ENCODE data around the gene DBF4B.
A peak's percentile ranks its signal among the peaks of the same experiment; 100 is the strongest.
"Not testable (repeated sequence)": the region's sequence is repeated elsewhere in the genome, so short reads cannot be mapped to it uniquely, and the experiment has no call there.

Gene DBF4B, protein sequence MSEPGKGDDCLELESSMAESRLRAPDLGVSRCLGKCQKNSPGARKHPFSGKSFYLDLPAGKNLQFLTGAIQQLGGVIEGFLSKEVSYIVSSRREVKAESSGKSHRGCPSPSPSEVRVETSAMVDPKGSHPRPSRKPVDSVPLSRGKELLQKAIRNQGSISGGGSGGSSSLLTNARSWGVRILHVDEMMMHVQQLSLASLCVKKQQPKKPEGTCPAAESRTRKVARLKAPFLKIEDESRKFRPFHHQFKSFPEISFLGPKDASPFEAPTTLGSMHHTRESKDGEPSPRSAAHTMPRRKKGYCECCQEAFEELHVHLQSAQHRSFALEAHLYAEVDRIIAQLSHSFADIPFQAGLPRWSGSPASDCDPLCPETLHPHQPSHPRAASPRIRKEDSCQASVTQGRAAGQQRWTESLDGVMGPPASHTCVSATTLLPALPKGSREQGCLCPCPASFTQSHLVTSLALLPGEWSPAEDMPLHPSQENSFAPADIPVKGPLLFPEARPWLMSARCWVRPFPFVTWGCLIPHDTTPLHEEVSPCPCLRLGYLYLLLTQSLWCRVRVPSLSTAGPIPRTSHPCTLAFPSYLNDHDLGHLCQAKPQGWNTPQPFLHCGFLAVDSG

GRCh38 chr17:44708401-44709263 lies at the start of gene DBF4B:
Gene DBF4B (plus strand): TSS chr17:44708665. CDS start chr17:44708821, 156 bp downstream.
- no peak for FAIRE-seq

GRCh38 chr17:44661835-44662234 lies 46.6 kb upstream of the DBF4B start:
- no peak for FAIRE-seq

GRCh38 chr17:44663095-44663494 lies 45.4 kb upstream of the DBF4B start:
- FAIRE-seq: no peak

- no peak for FAIRE-seq
These were observed 43.6 kb upstream of the DBF4B start for GRCh38 chr17:44664867-44665266.

GRCh38 chr17:44666006-44666405 lies 42.5 kb upstream of the DBF4B start:
- FAIRE-seq: no peak

- FAIRE-seq: peak; percentile 65
These were observed 35.9 kb upstream of the DBF4B start for GRCh38 chr17:44672479-44673093.

DNA sequence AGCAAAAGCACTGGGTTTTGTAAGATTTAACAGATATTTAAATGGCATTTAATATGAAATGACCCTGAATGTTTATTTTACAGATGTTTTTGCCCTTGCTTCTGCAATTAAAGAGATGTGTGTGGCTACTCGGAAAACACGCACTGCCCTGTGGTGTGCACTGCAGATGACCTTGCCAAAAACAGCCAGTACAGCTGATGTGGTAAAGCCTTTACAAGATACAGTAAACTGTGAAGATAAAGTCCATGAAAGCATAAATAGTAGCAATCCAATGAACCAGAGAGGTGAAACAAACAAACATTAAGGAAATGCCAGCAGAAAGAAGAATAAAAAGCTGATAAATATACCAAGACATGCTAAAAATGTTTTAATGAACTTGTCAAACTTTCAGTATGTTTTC lies 34.6 kb upstream of the DBF4B start:
- no peak for FAIRE-seq

GRCh38 chr17:44677136-44677535 lies 31.3 kb upstream of the DBF4B start:
- no peak for FAIRE-seq

GRCh38 chr17:44683303-44683702 lies 25.2 kb upstream of the DBF4B start:
- not testable (repeated sequence) for FAIRE-seq

GRCh38 chr17:44687756-44688155 lies 20.7 kb upstream of the DBF4B start:
- no peak for FAIRE-seq

DNA sequence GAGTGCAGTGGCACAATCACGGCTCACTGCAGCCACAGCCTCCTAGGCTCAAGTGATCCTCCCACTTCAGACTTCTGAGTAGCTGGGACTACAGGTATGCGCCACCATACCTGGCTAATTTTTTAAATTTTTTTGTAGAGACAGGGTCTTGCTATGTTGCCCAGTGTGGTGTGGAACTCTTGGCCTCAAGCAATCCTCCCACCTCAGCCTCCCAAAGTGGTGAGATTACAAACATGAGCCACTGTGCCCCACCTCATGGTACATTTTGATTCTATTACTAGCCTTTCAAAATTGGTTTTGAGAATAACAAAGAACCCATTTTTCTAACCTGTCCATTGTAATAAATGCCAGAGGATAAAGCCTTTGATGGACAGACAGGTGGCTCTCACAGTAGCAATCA lies 20.3 kb upstream of the DBF4B start:
- FAIRE-seq: no peak

DNA sequence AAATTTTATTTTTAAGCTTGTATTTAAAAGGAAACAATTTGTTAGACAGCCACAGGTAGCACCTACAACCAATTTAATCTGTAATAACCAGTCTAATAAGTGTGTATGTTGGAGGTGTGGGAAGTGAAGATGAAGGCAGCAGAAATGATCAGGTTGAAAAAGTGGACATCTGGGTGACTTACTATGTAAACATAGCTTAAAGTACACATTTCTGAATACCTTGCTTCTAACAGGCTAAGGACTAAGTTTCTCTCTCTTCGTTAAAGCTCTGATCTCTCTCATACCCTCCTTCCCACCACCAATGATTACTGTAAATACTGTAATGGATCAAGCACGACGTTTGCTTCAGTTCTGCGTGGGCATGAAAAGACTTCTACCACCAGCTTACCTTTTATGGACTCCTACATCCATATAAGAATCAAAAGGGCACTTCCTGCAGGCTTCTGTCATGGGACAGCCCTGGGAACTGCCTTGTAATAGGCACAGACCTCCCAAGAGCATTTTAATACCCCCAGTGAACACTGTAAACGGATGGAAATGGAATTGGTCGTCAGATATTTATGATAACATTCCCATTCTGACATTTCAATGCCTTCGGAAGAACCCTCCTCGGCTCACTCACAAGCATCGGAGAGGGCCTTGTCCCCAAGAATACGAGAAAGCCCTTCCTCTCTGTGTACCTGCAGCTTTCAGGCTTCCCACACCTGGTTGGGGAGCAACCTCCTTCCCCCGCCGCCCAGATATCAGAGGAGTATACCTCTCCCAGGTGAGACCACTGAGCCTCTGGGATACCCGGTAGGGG lies 19.6 kb upstream of the DBF4B start:
- FAIRE-seq: no peak

GRCh38 chr17:44689477-44690217 lies 18.8 kb upstream of the DBF4B start, which contains the start of gene CCDC43:
Gene CCDC43 (minus strand): TSS chr17:44689776. CDS start chr17:44689753, 23 bp downstream.
- FAIRE-seq: no peak

- FAIRE-seq: not testable (repeated sequence)
These were observed 17.6 kb upstream of the DBF4B start for GRCh38 chr17:44690746-44691306.

DNA sequence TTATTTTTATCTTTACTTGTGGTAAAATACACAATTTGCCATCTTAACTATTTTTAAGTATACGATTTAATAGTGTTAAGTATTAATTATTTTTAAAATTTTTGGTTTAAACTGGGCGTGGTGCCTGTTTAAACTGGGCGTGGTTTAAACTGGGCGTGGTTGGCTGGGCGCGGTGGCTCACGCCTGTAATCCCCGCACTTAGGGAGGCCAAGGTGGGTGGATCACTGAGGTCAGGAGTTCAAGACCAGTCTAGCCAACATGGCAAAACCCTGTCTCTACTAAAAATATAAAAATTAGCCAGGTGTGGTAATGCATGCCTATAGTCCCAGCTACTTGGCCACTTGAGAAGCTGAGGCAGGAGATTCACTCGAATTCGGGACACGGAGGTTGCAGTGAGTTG lies 14.9 kb upstream of the DBF4B start:
- no peak for FAIRE-seq

- FAIRE-seq: not testable (repeated sequence)
These were observed 8.2 kb upstream of the DBF4B start for GRCh38 chr17:44700288-44700687.

DNA sequence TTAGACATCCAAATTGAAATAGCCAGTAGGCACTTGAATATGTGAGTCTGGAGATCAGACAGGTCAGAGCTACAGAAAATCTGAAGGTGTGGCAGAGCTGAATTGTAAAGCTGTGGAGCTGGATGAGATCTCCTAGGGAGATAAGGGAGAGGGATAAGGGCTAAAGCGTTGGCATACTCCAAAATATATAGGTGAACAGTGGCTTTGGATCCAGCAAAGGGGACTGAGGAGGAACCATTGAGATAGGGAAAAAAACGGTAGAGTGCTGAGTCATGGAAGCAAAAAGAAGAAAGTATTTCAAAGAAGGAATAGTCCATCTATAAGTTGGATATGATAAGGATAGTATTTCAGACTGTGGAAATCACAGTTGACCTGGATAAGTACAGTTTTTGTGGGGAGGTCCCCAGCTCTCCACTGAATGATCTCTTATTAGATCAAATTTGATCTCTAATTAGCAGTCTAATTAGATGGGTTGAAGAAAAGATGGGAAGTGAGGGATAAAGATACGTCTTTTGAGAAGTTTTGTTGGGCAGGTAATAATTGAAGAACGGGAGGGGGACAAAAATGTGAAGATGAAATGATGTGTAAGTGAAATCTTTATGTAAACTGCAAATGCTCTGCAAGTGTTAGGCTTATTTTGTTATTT lies 587 bp upstream of the DBF4B start:
- FAIRE-seq: no peak

GRCh38 chr17:44719444-44719843 lies 11.0 kb downstream of the DBF4B start:
- no peak for FAIRE-seq

DNA sequence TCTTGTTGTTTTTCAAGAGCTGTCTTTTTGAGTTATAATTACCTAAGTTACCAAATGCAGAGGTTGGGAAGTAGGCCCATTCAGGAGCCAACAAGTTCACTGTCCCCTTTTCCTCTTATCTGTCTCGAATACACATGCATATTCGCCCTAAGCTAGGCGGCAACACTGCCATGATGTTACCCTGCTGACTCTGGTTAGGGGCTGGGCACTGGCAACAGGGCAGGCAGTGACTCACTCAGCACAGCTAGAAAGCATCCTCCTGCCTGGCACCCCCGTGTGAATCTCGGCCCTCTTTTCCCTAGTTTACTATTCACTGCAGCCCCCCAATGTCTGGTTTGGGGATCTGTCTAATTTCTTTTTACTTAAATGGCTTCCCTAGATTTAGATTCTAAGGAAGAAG lies 13.8 kb downstream of the DBF4B start:
- FAIRE-seq: no peak

DNA sequence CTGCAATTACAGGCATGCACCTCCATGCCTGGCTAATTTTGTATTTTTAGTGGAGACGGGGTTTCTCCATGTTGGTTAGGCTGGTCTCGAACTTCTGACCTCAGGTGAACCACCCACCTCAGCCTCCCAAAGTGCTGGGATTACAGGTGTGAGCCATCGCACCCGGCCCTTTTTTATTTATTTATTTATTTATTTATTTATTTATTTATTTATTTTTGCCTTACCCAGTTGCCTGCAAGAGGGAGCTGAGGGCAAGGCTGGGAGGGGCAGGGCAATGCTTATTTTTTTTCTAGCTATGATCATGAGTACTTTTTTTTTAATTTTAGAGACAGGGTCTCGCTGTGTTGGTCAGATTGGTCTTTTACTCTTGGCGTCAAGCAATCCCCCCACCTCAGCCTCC lies 17.7 kb downstream of the DBF4B start:
- not testable (repeated sequence) for FAIRE-seq

Measured in islet of Langerhans (tissue), 1 donor.